IMR-90 (cell line): ENCODE results near the gene FNTB. TPM values are rescaled to one million over a fixed set of nuclear protein-coding genes. Genes with fewer than 3 reads are reported as not detected.

Experiments
- ATAC-seq: fragments of 200-7000 bp; cut with Tn5 transposase; 2 replicates; pipeline ENCODE4 v1.9.1; 2020; ENCODE audit warnings: low read depth, mild to moderate bottlenecking, moderate library complexity
- BruUV-seq: library from RNA; stranded (reverse); fragments of 400-500 nt; replicated peaks from 2 replicates; lab custom pipeline; 2021; lab: Mats Ljungman, UMichigan
- CTCF ChIA-PET: fragments of 300-600 bp; formaldehyde crosslinking; extraction: SDS; loops from one replicate; lab custom pipeline; 2021; ENCODE audit warnings: antibody characterized with exemption; lab: Yijun Ruan, JAX
- POLR2A ChIA-PET: fragments of 300-600 bp; sonication (Branson Sonifier 250); formaldehyde crosslinking; loops from one replicate; lab custom pipeline; 2022; ENCODE audit warnings: antibody characterized with exemption; ENCODE audit not compliant: unreplicated experiment; lab: Charles Lee
- DNase-seq: peaks from one replicate; pipeline ENCODE4 v3.0.0; 2013
- H2AFZ ChIP-seq: replicated peaks from 2 replicates; pipeline ENCODE3; 2013; ENCODE audit warnings: low read length, mild to moderate bottlenecking; ENCODE audit not compliant: poor library complexity
- H2AK5ac ChIP-seq: 2 replicates; pipeline ENCODE4 v1.6.1; 2013; ENCODE audit warnings: low read depth, low read length, inconsistent platforms
- H2AK9ac ChIP-seq: replicated peaks from 2 replicates; pipeline ENCODE3; 2013; ENCODE audit warnings: mild to moderate bottlenecking, low read depth, low read length, moderate library complexity; ENCODE audit not compliant: poor library complexity
- H2BK120ac ChIP-seq: 2 replicates; pipeline ENCODE4 v1.6.1; 2013; ENCODE audit warnings: low read depth, low read length, inconsistent platforms
- H2BK15ac ChIP-seq: 3 replicates; pipeline ENCODE4 v1.6.1; 2013; ENCODE audit warnings: low read depth, low read length, inconsistent platforms
- H2BK20ac ChIP-seq: 2 replicates; pipeline ENCODE4 v1.6.1; 2013; ENCODE audit warnings: low read depth, mild to moderate bottlenecking, inconsistent platforms, low read length, moderate library complexity
- H2BK5ac ChIP-seq: 2 replicates; pipeline ENCODE4 v1.6.1; 2013; ENCODE audit warnings: mild to moderate bottlenecking, low read depth, low read length, inconsistent platforms; ENCODE audit not compliant: poor library complexity, severe bottlenecking
- H3K14ac ChIP-seq: replicated peaks from 2 replicates; pipeline ENCODE4 v1.6.1; 2013; ENCODE audit warnings: low read depth, low read length, inconsistent platforms
- H3K18ac ChIP-seq: 2 replicates; pipeline ENCODE4 v1.6.1; 2013; ENCODE audit warnings: low read depth, low read length, control low read depth
- H3K23ac ChIP-seq: 2 replicates; pipeline ENCODE4 v1.6.1; 2013; ENCODE audit warnings: low read depth, low read length, inconsistent platforms
- H3K27ac ChIP-seq: 2 replicates; pipeline ENCODE4 v1.5.1; 2013; ENCODE audit warnings: mild to moderate bottlenecking, control low read depth, low read length; ENCODE audit not compliant: insufficient read depth
- H3K27me3 ChIP-seq: 2 replicates; pipeline ENCODE4 v1.6.1; 2013; ENCODE audit warnings: low read length; ENCODE audit not compliant: control insufficient read depth, insufficient read depth
- H3K36me3 ChIP-seq: 2 replicates; pipeline ENCODE4 v1.6.1; 2013; ENCODE audit warnings: low read length, mixed read lengths; ENCODE audit not compliant: control insufficient read depth, insufficient read depth
- H3K4ac ChIP-seq: 2 replicates; pipeline ENCODE4 v1.6.1; 2013; ENCODE audit warnings: low read depth, low read length, inconsistent platforms
- H3K4me1 ChIP-seq: 2 replicates; pipeline ENCODE4 v1.6.1; 2013; ENCODE audit warnings: low read length, mixed read lengths; ENCODE audit not compliant: control insufficient read depth, insufficient read depth
- H3K4me2 ChIP-seq: 2 replicates; pipeline ENCODE4 v1.6.1; 2013; ENCODE audit warnings: low read depth, mild to moderate bottlenecking, control low read depth, low read length, moderate library complexity
- H3K4me3 ChIP-seq: 2 replicates; pipeline ENCODE4 v1.5.1; 2013; ENCODE audit warnings: low read depth, mild to moderate bottlenecking, control low read depth, low read length, moderate library complexity; ENCODE audit not compliant: insufficient read depth
- H3K56ac ChIP-seq: 2 replicates; pipeline ENCODE4 v1.6.1; 2013; ENCODE audit warnings: low read length, inconsistent platforms; ENCODE audit not compliant: insufficient read depth; ENCODE audit errors: extremely low read depth
- H3K79me1 ChIP-seq, 2 experiments: 2 replicates each; pipeline ENCODE4 v1.6.1; 2013; ENCODE audit warnings: low read length in 2 of 2, inconsistent platforms in 1 of 2, low read depth in 1 of 2
- H3K9ac ChIP-seq: 2 replicates; pipeline ENCODE4 v1.6.1; 2013; ENCODE audit warnings: low read depth, low read length, control low read depth
- H3K9me1 ChIP-seq: 2 replicates; pipeline ENCODE4 v1.6.1; 2013; ENCODE audit warnings: low read length, inconsistent platforms; ENCODE audit not compliant: insufficient read depth
- H3K9me3 ChIP-seq: 2 replicates; pipeline ENCODE4 v1.6.1; 2013; ENCODE audit warnings: low read length; ENCODE audit not compliant: control insufficient read depth, insufficient read depth
- H4K20me1 ChIP-seq: 2 replicates; pipeline ENCODE4 v1.6.1; 2013; ENCODE audit warnings: low read length, inconsistent platforms; ENCODE audit not compliant: insufficient read depth
- H4K5ac ChIP-seq: 2 replicates; pipeline ENCODE4 v1.6.1; 2013; ENCODE audit warnings: mild to moderate bottlenecking, low read depth, low read length, control low read depth
- H4K8ac ChIP-seq, 2 experiments: 2 replicates each; pipeline ENCODE4 v1.6.1; 2013; ENCODE audit warnings: low read depth in 2 of 2, low read length in 2 of 2, control low read depth in 1 of 2, inconsistent platforms in 1 of 2
- H4K91ac ChIP-seq: 2 replicates; pipeline ENCODE4 v1.6.1; 2013; ENCODE audit warnings: low read depth, low read length, inconsistent platforms; ENCODE audit not compliant: insufficient read depth
- CEBPB ChIP-seq: IDR thresholded peaks from 2 replicates; pipeline ENCODE4 v1.6.1; 2012; ENCODE audit warnings: low read depth, low read length, improper control_type of control experiment
- CHD1 ChIP-seq: IDR thresholded peaks from 2 replicates; pipeline ENCODE4 v1.6.1; 2012; ENCODE audit warnings: low read depth, low read length, improper control_type of control experiment
- FOS ChIP-seq: fragments of 150-350 bp; IDR thresholded peaks from 2 replicates; pipeline ENCODE4 v1.6.1; 2016; ENCODE audit warnings: low read depth, low read length
- MAFK ChIP-seq: IDR thresholded peaks from 2 replicates; pipeline ENCODE4 v1.6.1; 2012; ENCODE audit warnings: low read depth, low read length, improper control_type of control experiment
- RCOR1 ChIP-seq: IDR thresholded peaks from 2 replicates; pipeline ENCODE4 v1.6.1; 2012; ENCODE audit warnings: mild to moderate bottlenecking, low read length, improper control_type of control experiment; ENCODE audit not compliant: insufficient replicate concordance
- WGBS, 2 experiments: methylation state at CpG; one replicate each; pipeline versions ENCODE4 v1.1.5 to v1.1.7; 2013; ENCODE audit warnings: missing lambda C conversion rate in 2 of 2; ENCODE audit not compliant: insufficient read length in 1 of 2; ENCODE audit errors: extremely low coverage in 2 of 2; 5-methylcytosine and 5-hydroxymethylcytosine counted together
- dilution Hi-C: fragments of 300-500 bp; cut with HindIII; formaldehyde crosslinking; loops from one replicate; pipeline ENCODE4 v1.14.3; 2018; ENCODE audit warnings: low sequenced_read_pairs; ENCODE audit not compliant: unreplicated experiment
- in situ Hi-C: fragments of 300-500 bp; cut with MboI; formaldehyde crosslinking; loops from 3 replicates; pipeline ENCODE4 v1.14.3; 2019; ENCODE audit warnings: low sequenced_read_pairs, inconsistent platforms, mixed read lengths
- intact Hi-C: fragments of 100-400 bp; cut with micrococcal nuclease; formaldehyde crosslinking; loops from 2 replicates; pipeline ENCODE4 v1.10.0; 2022
- polyA plus RNA-seq, 3 experiments: library from polyadenylated mRNA; depleted of rRNA; stranded (reverse); fragments of >200 nt; gene quantifications; 2 replicates each; pipeline ENCODE4 v1.2.3, GENCODE V29; 2012; ENCODE audit warnings: low replicate concordance in 1 of 3
- total RNA-seq: library from RNA; depleted of rRNA; stranded (reverse); fragments of >200 nt; gene quantifications from 2 replicates; pipeline ENCODE4 v1.2.3, GENCODE V29; 2012

The FNTB gene
- total and polyA plus RNA-seq, 2 of the 4 experiments (the other 2 are of a cell fraction): 9.9 to 18.5 TPM

- WGBS, 2 experiments: 82% methylated on average over 3 of the region's 4 CpGs; no CpG with 5 or more reads in 1 of the 2 experiments
- intact Hi-C loops: no loop called here
Observed at GRCh38 chr14:65106316-65106715, 119.6 kb downstream of the FNTB start.

More at GRCh38 chr14:65106316-65106715, 119.6 kb downstream of the FNTB start:
- H4K20me1 ChIP-seq: no peaks in the 10 kb centered on the region
- H3K27me3 ChIP-seq: peaks cover 10% of the 10 kb centered on the region
- H4K91ac ChIP-seq: no peak overlapping the region
- DNase-seq (no peak), ATAC-seq (no peak)
- no peak overlapping the region for H2BK120ac ChIP-seq
- no peak overlapping the region for H2BK20ac ChIP-seq
- POLR2A ChIA-PET: interaction anchor here (0.7 kb wide), 1 partner anchor 180 kb away, joined by 30 read pairs; no protein-coding TSS in a partner anchor
- TF ChIP-seq CEBPB (no peak), RCOR1 (no peak), CHD1 (no peak), MAFK (no peak), FOS (no peak)
- no peak overlapping the region for H2AK9ac ChIP-seq
- no peak overlapping the region for H3K4ac ChIP-seq
- H3K56ac ChIP-seq: no peak overlapping the region
- H3K4me2 ChIP-seq: no peak overlapping the region
- no peak overlapping the region for H2BK5ac ChIP-seq
- BruUV-seq: no TSS peak
- in situ Hi-C loops (no loop called here), dilution Hi-C loops (no loop called here)
- H3K18ac ChIP-seq: no peak overlapping the region
- H4K5ac ChIP-seq: no peak overlapping the region
- no peak overlapping the region for H3K9ac ChIP-seq
- no peak overlapping the region for H3K4me3 ChIP-seq
- H3K79me1 ChIP-seq: peaks cover 0 to 4% of the 10 kb centered on the region in 2 experiments; a peak in 2 of 4 replicates
- H4K8ac ChIP-seq: no peak overlapping the region
- no peaks in the 10 kb centered on the region for H3K36me3 ChIP-seq
- no peak overlapping the region for H2AK5ac ChIP-seq
- CTCF ChIA-PET: interaction anchor here (0.6 kb wide), 1 partner anchor 1163 kb away, joined by 3 read pairs; no protein-coding TSS in a partner anchor
- H2AFZ ChIP-seq: no peak overlapping the region
- peaks cover 4% of the 10 kb centered on the region; the same call in 1 of the 2 replicates for H3K9me1 ChIP-seq
- H3K27ac ChIP-seq: no peak overlapping the region
- no peak overlapping the region for H3K23ac ChIP-seq
- no peaks in the 10 kb centered on the region for H3K4me1 ChIP-seq
- no peaks in the 10 kb centered on the region for H3K9me3 ChIP-seq
- H2BK15ac ChIP-seq: no peak overlapping the region
- H3K14ac ChIP-seq: no peak overlapping the region
